Measurements from ENCODE around the gene C1QA. TPM values are rescaled to one million over a fixed set of nuclear protein-coding genes. Genes with fewer than 3 reads are reported as not detected.

C1QA gene
- total RNA-seq, 1 experiment from 2014 or later, result 0.50 TPM

- TF ChIP-seq AFF4 (CRISPR knock-in tag; IDR thresholded peaks at IDR 0.05; ENCODE audit: borderline replicate concordance) (no peak), SOX15 (CRISPR knock-in tag; IDR thresholded peaks at IDR 0.05) (no peak), FOXK1 (CRISPR knock-in tag; IDR thresholded peaks at IDR 0.05) (no peak), CREM (CRISPR knock-in tag; IDR thresholded peaks at IDR 0.05) (no peak), NFYB (CRISPR knock-in tag; conservative IDR thresholded peaks at IDR 0.05; ENCODE audit: low read depth) (no peak), USF1 (CRISPR knock-in tag; IDR thresholded peaks at IDR 0.05) (no peak), SMAD3 (CRISPR knock-in tag; IDR thresholded peaks at IDR 0.05; ENCODE audit: borderline replicate concordance) (no peak), FOXP4 (CRISPR knock-in tag; IDR thresholded peaks at IDR 0.05) (no peak)
Observed at GRCh38 chr1:22619252-22619651, 17.2 kb upstream of the C1QA start (continued).

GRCh38 chr1:22619798-22620197, 16.6 kb upstream of the C1QA start:
- DNase-seq (ENCODE audit: low spot score) (no peak), ATAC-seq (no peak)
- TF ChIP-seq ZNF671 (CRISPR knock-in tag; IDR thresholded peaks at IDR 0.05), result no peak
- TF ChIP-seq MAX (CRISPR knock-in tag; IDR thresholded peaks at IDR 0.05), result no peak
- TF ChIP-seq ETV6 (CRISPR knock-in tag; IDR thresholded peaks at IDR 0.05), result no peak
- no peak for TF ChIP-seq FOXK1 (CRISPR knock-in tag; IDR thresholded peaks at IDR 0.05)
- ChIA-PET CTCF (no interaction called here), POLR2A (no interaction called here)
- Mint-ChIP-seq H3K4me1 (no peaks in the 10 kb centered on the region), H3K9me3 (no peaks in the 10 kb centered on the region), H3K27me3 (ENCODE audit: low read depth) (no peaks in the 10 kb centered on the region), H3K4me3 (no peak overlapping the region), H3K27ac (no peak overlapping the region), H3K36me3 (no peaks in the 10 kb centered on the region)

GRCh38 chr1:22621761-22622160, 14.7 kb upstream of the C1QA start:
- peaks cover 12% of the 10 kb centered on the region for H3K4me1 Mint-ChIP-seq

More at GRCh38 chr1:22621761-22622160, 14.7 kb upstream of the C1QA start:
- Mint-ChIP-seq H3K27me3 (ENCODE audit: low read depth) (no peaks in the 10 kb centered on the region), H3K9me3 (no peaks in the 10 kb centered on the region), H3K36me3 (no peaks in the 10 kb centered on the region), H3K4me3 (no peak overlapping the region), H3K27ac (no peak overlapping the region)
- TF ChIP-seq CREB1 (CRISPR knock-in tag; IDR thresholded peaks at IDR 0.05) (no peak), ZNF512 (CRISPR knock-in tag; IDR thresholded peaks at IDR 0.05; ENCODE audit: borderline replicate concordance) (no peak), STAT6 (CRISPR knock-in tag; conservative IDR thresholded peaks at IDR 0.05; ENCODE audit: low read depth) (no peak), CTCF (IDR thresholded peaks at IDR 0.05) (no peak)
- ChIA-PET CTCF (interaction anchor here (1.4 kb wide), 1 partner anchor 94 kb away, joined by 4 read pairs; no protein-coding TSS in a partner anchor), POLR2A (interaction anchor here (0.8 kb wide), 1 partner anchor 57 kb away, joined by 3 read pairs; no protein-coding TSS in a partner anchor)
- ATAC-seq (no peak), DNase-seq (ENCODE audit: low spot score) (no peak)

Measured in WTC11 (cell line).